A673 (cell line): ENCODE measurements around the gene FASTK. TPM values are rescaled to one million over a fixed set of nuclear protein-coding genes. Genes with fewer than 3 reads are reported as not detected.
A peak's percentile ranks its signal among the peaks of the same experiment; 100 is the strongest.

Experiments
- BruUV-seq: library from RNA; stranded (reverse); fragments of 400-500 nt; replicated peaks from 2 replicates; lab custom pipeline; 2021; lab: Mats Ljungman, UMichigan
- CTCF ChIA-PET: fragments of 300-600 bp; sonication (Branson Sonifier 250); formaldehyde crosslinking; loops from one replicate; lab custom pipeline; 2022; ENCODE audit warnings: antibody characterized with exemption; lab: Charles Lee
- POLR2A ChIA-PET: fragments of 300-600 bp; sonication (Branson Sonifier 250); formaldehyde crosslinking; loops from one replicate; lab custom pipeline; 2022; ENCODE audit warnings: antibody characterized with exemption; ENCODE audit not compliant: low non-redundant PET; lab: Charles Lee
- DNase-seq: peaks from one replicate; pipeline ENCODE4 v3.0.0-alpha.2; 2015; ENCODE audit warnings: low spot score
- H3K27ac ChIP-seq: fragments of 200-600 bp; sonication (generic); 2 replicates; pipeline ENCODE4 v1.5.1; 2016; ENCODE audit warnings: mixed run types, low read depth, mild to moderate bottlenecking, mixed read lengths, antibody characterized with exemption, low read length; ENCODE audit not compliant: poor library complexity, severe bottlenecking
- H3K27me3 ChIP-seq: fragments of 200-600 bp; sonication (generic); replicated peaks from 2 replicates; pipeline ENCODE4 v1.6.1; 2017; ENCODE audit warnings: mixed run types, low read depth, mild to moderate bottlenecking, mixed read lengths, antibody characterized with exemption, low read length; ENCODE audit not compliant: insufficient read depth, poor library complexity
- H3K36me3 ChIP-seq: fragments of 200-600 bp; sonication (generic); 2 replicates; pipeline ENCODE4 v1.6.1; 2016; ENCODE audit warnings: mixed run types, mild to moderate bottlenecking, mixed read lengths, antibody characterized with exemption, low read length; ENCODE audit not compliant: insufficient read depth, poor library complexity, severe bottlenecking
- H3K4me1 ChIP-seq: fragments of 200-600 bp; sonication (generic); 2 replicates; pipeline ENCODE4 v1.6.1; 2017; ENCODE audit warnings: mixed run types, mild to moderate bottlenecking, mixed read lengths, antibody characterized with exemption, low read length; ENCODE audit not compliant: insufficient read depth, poor library complexity, severe bottlenecking
- H3K4me3 ChIP-seq: fragments of 200-600 bp; sonication (generic); 2 replicates; pipeline ENCODE4 v1.5.1; 2016; ENCODE audit warnings: low read depth, mixed run types, mild to moderate bottlenecking, mixed read lengths, low read length; ENCODE audit not compliant: poor library complexity, severe bottlenecking
- H3K9me3 ChIP-seq: fragments of 200-600 bp; sonication (generic); 2 replicates; pipeline ENCODE4 v1.6.1; 2016; ENCODE audit warnings: mixed run types, low read depth, mild to moderate bottlenecking, mixed read lengths, antibody characterized with exemption, low read length; ENCODE audit not compliant: poor library complexity, severe bottlenecking
- EZH2 ChIP-seq: fragments of 200-600 bp; sonication (generic); IDR thresholded peaks from 2 replicates; pipeline ENCODE4 v1.6.1; 2017; ENCODE audit warnings: borderline replicate concordance, low read depth, mild to moderate bottlenecking, mixed read lengths, antibody characterized with exemption, low read length; ENCODE audit not compliant: poor library complexity, severe bottlenecking
- intact Hi-C: fragments of 100-400 bp; cut with micrococcal nuclease; formaldehyde crosslinking; loops from one replicate; pipeline ENCODE4 v1.10.0; 2022; ENCODE audit not compliant: unreplicated experiment
- total RNA-seq: library from RNA; stranded (reverse); gene quantifications from 2 replicates; pipeline ENCODE4 v1.2.3, GENCODE V29; 2021
- TF ChIP-seq, protein P1 (sequence below): fragments of 300-800, 200-600 bp; sonication (generic); conservative IDR thresholded peaks from 2 replicates; pipeline ENCODE4 v1.5.1; 2017; ENCODE audit warnings: low read depth, mild to moderate bottlenecking, antibody characterized with exemption, low read length, moderate library complexity, mixed read lengths

The FASTK gene
- total RNA-seq, 1 experiment from 2014 or later: 80.5 TPM

GRCh38 chr7:151063212-151063561 lies 17.4 kb downstream of the FASTK start:
- CTCF ChIA-PET: interaction anchor here (0.7 to 1.0 kb wide), 2 partner anchors 45 to 98 kb away, joined by 3 to 4 read pairs; no protein-coding TSS in a partner anchor
- H3K27me3 ChIP-seq: no peaks in the 10 kb centered on the region
- no peak overlapping the region for H3K4me3 ChIP-seq
- H3K9me3 ChIP-seq: no peaks in the 10 kb centered on the region
- intact Hi-C loops: no loop called here
- peaks cover 26% of the 10 kb centered on the region for H3K4me1 ChIP-seq
- H3K36me3 ChIP-seq: peaks cover 31% of the 10 kb centered on the region
- POLR2A ChIA-PET: no interaction called here
- BruUV-seq: no TSS peak
- H3K27ac ChIP-seq: no peak overlapping the region
- no peak for TF ChIP-seq EZH2
- TF ChIP-seq, protein P1, sequence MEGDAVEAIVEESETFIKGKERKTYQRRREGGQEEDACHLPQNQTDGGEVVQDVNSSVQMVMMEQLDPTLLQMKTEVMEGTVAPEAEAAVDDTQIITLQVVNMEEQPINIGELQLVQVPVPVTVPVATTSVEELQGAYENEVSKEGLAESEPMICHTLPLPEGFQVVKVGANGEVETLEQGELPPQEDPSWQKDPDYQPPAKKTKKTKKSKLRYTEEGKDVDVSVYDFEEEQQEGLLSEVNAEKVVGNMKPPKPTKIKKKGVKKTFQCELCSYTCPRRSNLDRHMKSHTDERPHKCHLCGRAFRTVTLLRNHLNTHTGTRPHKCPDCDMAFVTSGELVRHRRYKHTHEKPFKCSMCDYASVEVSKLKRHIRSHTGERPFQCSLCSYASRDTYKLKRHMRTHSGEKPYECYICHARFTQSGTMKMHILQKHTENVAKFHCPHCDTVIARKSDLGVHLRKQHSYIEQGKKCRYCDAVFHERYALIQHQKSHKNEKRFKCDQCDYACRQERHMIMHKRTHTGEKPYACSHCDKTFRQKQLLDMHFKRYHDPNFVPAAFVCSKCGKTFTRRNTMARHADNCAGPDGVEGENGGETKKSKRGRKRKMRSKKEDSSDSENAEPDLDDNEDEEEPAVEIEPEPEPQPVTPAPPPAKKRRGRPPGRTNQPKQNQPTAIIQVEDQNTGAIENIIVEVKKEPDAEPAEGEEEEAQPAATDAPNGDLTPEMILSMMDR: no peak
- no peak for DNase-seq

- no peak overlapping the region for H3K4me3 ChIP-seq
- peaks cover 26% of the 10 kb centered on the region for H3K36me3 ChIP-seq
- CTCF ChIA-PET: interaction anchor here (0.7 to 1.0 kb wide), 2 partner anchors 44 to 98 kb away, joined by 3 to 4 read pairs; no protein-coding TSS in a partner anchor
Observed at GRCh38 chr7:151062399-151063211, 18.0 kb downstream of the FASTK start.

GRCh38 chr7:151062111-151062398 lies 18.6 kb downstream of the FASTK start:
- Histone ChIP-seq H3K9me3 (no peaks in the 10 kb centered on the region), H3K27me3 (no peaks in the 10 kb centered on the region), H3K36me3 (peaks cover 21% of the 10 kb centered on the region), H3K4me3 (no peak overlapping the region), H3K4me1 (peaks cover 30% of the 10 kb centered on the region), H3K27ac (peak overlapping the region; percentile 78)
- TF ChIP-seq, protein P1: no peak
- no peak for TF ChIP-seq EZH2
- BruUV-seq: no TSS peak
- ChIA-PET CTCF (no interaction called here), POLR2A (no interaction called here)
- intact Hi-C loops: no loop called here
- no peak for DNase-seq

More at GRCh38 chr7:151062399-151063211, 18.0 kb downstream of the FASTK start:
- BruUV-seq: no TSS peak
- H3K27me3 ChIP-seq: no peaks in the 10 kb centered on the region
- intact Hi-C loops: no loop called here
- no peaks in the 10 kb centered on the region for H3K9me3 ChIP-seq
- peak overlapping the region; percentile 12 for H3K27ac ChIP-seq
- TF ChIP-seq, protein P1: no peak
- TF ChIP-seq EZH2: no peak
- POLR2A ChIA-PET: no interaction called here
- no peak for DNase-seq
- H3K4me1 ChIP-seq: peaks cover 27% of the 10 kb centered on the region
